Adrenal gland (tissue), 12 donors: ENCODE results near the gene INHBE. TPM values are rescaled to one million over a fixed set of nuclear protein-coding genes. Genes with fewer than 3 reads are reported as not detected.
A peak's percentile ranks its signal among the peaks of the same experiment; 100 is the strongest.

ENCODE experiments used
- DNase-seq, 7 donors: peaks; one replicate each; pipeline ENCODE4 v3.0.0-alpha.2; 2019 to 2020
- H3K27ac ChIP-seq, 5 donors: fragments of 200-600 bp; sonication (generic) in 4 of 5; 1 replicate in 3 of 5; 2 replicates in 2 of 5; pipeline versions ENCODE4 v1.5.1 to v1.8.0; 2016 to 2020; ENCODE audit warnings: mild to moderate bottlenecking in 1 of 5
- H3K27me3 ChIP-seq: fragments of 200-600 bp; 2 replicates; pipeline ENCODE4 v1.8.0; 2021
- H3K36me3 ChIP-seq, 2 donors: fragments of 200-600 bp; replicated peaks in 1 of 2; 1 replicate in 1 of 2; 2 replicates in 1 of 2; pipeline versions ENCODE4 v1.5.1 to v1.8.0; 2018 to 2022
- H3K4me1 ChIP-seq, 2 donors: fragments of 200-600 bp; replicated peaks in 1 of 2; 1 replicate in 1 of 2; 2 replicates in 1 of 2; pipeline versions ENCODE4 v1.5.1 to v1.8.0; 2018 to 2021
- H3K4me3 ChIP-seq, 4 donors: fragments of 200-600 bp; sonication (generic) in 3 of 4; one replicate each; pipeline ENCODE4 v1.5.1; 2016 to 2018
- H3K9me3 ChIP-seq, 3 donors: fragments of 200-600 bp; sonication (generic) in 1 of 3; replicated peaks in 1 of 3; 1 replicate in 2 of 3; 2 replicates in 1 of 3; pipeline versions ENCODE4 v1.5.1 to v1.8.0; 2016 to 2021
- POLR2A ChIP-seq, 2 donors: fragments of 450-650 bp; IDR thresholded peaks; one replicate each; pipeline ENCODE4 v1.6.1; 2017; ENCODE audit warnings: antibody characterized with exemption in 2 of 2, mild to moderate bottlenecking in 2 of 2, moderate library complexity in 1 of 2
- WGBS, 4 donors: extraction: QIAGEN DNeasy Blood & Tissue Kit in 2 of 4; methylation state at CpG; one replicate each; pipeline versions ENCODE4 v1.1.5 to v1.1.7; 2013 to 2017; 5-methylcytosine and 5-hydroxymethylcytosine counted together
- intact Hi-C, 2 donors: fragments of 100-400 bp; cut with DNase I; formaldehyde crosslinking; loops; one replicate each; pipeline versions ENCODE4 v1.14.1 to v1.15.0; 2022 to 2023
- polyA plus RNA-seq, 3 donors: library from polyadenylated mRNA; stranded (reverse); fragments of 200-250 nt in 2 of 3; fragments of 350-450 nt in 1 of 3; fragmentation: Illumina TruSeq in 1 of 3; extraction: RNeasy Lipid Tissue Mini Kit (QIAGEN cat#74804) in 1 of 3; gene quantifications; one replicate each; pipeline ENCODE4 v1.2.3, GENCODE V29; 2013 to 2014
- total RNA-seq, 9 donors: library from RNA; depleted of rRNA in 4 of 9; stranded (reverse); fragments of >200 nt in 4 of 9; fragments of 120-200 nt in 1 of 9; fragmentation: NEBNext Ultra II Directional in 1 of 9; extraction: Animal tissue kit (Norgen Biotek cat#: 25700) in 1 of 9; gene quantifications; one replicate each; pipeline versions ENCODE4 v1.1.0 to v1.2.4, GENCODE V29; 2013 to 2023
- TF ChIP-seq, protein P1 (sequence below), 6 experiments: fragments of 450-650 bp in 4 of 6; fragments of 200-600 bp in 2 of 6; sonication (generic) in 1 of 6; IDR thresholded peaks; 1 replicate in 5 of 6; 2 replicates in 1 of 6; pipeline versions ENCODE4 v1.5.1 to v1.8.0; 2016 to 2021; ENCODE audit warnings: antibody characterized with exemption in 6 of 6, mild to moderate bottlenecking in 2 of 6, moderate library complexity in 1 of 6
- donor health status: healthy with polysubstance abuse.
- donor health status: Bipolar disorder and iron deficiency.
- donor health status: DM: yes; HTN: yes; CAD: no.
- donor health status: DM: no; HTN: no; CAD: no.
- donor health status: DM: no; HTN: no; CAD: no.
- donor health status: DM: yes; HTN: yes; CAD: no.

INHBE gene
- total and polyA plus RNA-seq, 12 donors = 0.11 TPM; not detected in 11

DNA sequence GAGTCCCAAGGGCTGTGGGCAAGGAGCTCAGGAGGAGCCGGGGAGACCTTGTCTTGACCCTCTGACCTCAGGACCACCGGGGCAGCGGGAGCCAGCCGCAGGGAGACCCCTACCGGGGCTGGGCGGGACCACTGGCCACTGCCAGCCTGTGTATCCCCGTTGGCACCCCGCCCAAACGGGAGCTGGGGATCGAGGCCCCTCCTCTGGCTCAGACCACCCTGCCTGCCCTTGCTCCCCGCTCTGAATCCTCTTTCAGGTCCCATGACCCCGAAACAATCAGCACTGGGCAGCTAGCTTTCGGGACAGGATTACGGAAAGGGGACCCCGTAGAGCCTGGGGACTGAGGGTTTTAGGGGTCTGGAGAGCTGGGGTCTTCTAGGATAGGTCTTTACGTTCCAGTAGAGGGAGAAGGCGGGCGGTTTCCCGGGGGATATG lies 5.8 kb downstream of the INHBE start:
- intact Hi-C loops = no loop called here
- Histone ChIP-seq H3K27ac (peak overlapping the region in 1 of 5 donors; percentile 84), H3K36me3 (no peaks in the 10 kb centered on the region), H3K4me3 (peak overlapping the region in 2 of 4 donors; percentile 21 to 90), H3K9me3 (no peaks in the 10 kb centered on the region), H3K27me3 (no peaks in the 10 kb centered on the region), H3K4me1 (peaks cover 16 to 29% of the 10 kb centered on the region in 2 donors)
- WGBS, 4 donors = 1 to 3% (median 2%) methylated on average over 9 to 19 of the region's 19 CpGs
- TF ChIP-seq, protein P1, sequence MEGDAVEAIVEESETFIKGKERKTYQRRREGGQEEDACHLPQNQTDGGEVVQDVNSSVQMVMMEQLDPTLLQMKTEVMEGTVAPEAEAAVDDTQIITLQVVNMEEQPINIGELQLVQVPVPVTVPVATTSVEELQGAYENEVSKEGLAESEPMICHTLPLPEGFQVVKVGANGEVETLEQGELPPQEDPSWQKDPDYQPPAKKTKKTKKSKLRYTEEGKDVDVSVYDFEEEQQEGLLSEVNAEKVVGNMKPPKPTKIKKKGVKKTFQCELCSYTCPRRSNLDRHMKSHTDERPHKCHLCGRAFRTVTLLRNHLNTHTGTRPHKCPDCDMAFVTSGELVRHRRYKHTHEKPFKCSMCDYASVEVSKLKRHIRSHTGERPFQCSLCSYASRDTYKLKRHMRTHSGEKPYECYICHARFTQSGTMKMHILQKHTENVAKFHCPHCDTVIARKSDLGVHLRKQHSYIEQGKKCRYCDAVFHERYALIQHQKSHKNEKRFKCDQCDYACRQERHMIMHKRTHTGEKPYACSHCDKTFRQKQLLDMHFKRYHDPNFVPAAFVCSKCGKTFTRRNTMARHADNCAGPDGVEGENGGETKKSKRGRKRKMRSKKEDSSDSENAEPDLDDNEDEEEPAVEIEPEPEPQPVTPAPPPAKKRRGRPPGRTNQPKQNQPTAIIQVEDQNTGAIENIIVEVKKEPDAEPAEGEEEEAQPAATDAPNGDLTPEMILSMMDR (IDR thresholded peaks at IDR 0.05) = no peak
- TF ChIP-seq POLR2A (IDR thresholded peaks at IDR 0.05) = no peak
- DNase-seq = no peak

DNA sequence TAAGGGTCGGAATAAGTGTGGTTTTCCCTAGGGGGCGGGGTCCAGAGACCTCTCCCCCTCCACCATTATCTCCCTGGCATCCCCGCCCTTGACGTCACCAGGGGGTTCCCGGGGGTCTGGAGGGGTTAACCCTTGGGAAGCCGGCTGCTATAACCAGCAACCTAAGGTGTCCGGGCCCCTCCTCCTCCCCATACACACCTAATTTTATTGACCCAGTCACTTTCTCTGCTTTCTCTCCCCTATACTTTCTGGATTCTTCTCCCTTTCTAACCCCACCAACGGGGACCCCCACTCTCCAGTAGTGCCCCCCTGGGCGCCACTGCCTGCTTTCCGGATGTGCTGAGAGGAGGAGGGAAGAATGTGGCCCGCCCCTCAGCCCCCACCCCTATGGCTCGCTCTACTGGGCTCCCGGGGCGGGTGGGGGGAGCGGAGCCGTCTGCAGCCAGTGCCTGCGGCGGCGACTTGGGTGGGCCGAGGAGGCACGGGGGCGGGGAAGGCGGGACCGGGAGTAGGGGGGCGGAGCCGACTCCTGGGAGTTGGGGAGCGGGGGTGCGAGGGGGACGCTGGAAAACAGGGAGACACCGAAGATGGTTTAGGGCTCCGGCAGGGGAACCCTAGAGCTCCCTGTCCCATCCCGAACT lies 6.3 kb downstream of the INHBE start:
- 1% methylated on average over 22 to 32 of the region's 32 CpGs for WGBS, 4 donors
- intact Hi-C loops = no loop called here
- peaks cover 16 to 29% of the 10 kb centered on the region in 2 donors for H3K4me1 ChIP-seq
- H3K27me3 ChIP-seq = no peaks in the 10 kb centered on the region
- no peaks in the 10 kb centered on the region for H3K9me3 ChIP-seq
- peak in 4 of 7 donors; percentile 36 to 56 (median 52) for DNase-seq
- no peak for TF ChIP-seq POLR2A (IDR thresholded peaks at IDR 0.05)
- TF ChIP-seq, protein P1 (IDR thresholded peaks at IDR 0.05) = no peak
- peak overlapping the region in 2 of 5 donors; percentile 79 to 84 for H3K27ac ChIP-seq
- H3K4me3 ChIP-seq = peak overlapping the region in 2 of 4 donors; percentile 21 to 90
- no peaks in the 10 kb centered on the region for H3K36me3 ChIP-seq

DNA sequence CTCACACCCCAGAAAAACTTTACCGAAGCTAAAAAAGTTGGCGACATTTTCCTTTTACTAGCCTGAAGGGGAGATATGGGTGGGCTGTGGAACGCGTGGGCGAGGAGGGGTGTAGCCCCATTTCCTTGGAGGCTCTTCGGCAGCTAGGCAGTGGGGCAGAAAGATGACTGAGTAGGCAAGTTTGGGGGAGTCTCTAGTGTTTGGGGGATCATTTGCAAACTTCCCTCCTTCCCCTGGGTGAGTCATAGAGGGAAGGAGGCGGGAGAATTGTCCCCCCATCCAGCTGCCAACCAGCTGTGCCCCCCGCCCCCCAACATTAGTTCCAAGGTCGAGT lies 6.8 kb downstream of the INHBE start:
- no peaks in the 10 kb centered on the region for H3K27me3 ChIP-seq
- WGBS, 4 donors = 0 to 1% (median 0%) methylated on average over 6 to 9 of the region's 9 CpGs
- H3K4me3 ChIP-seq = peak overlapping the region in 3 of 4 donors; percentile 0 to 90 (median 21)
- H3K27ac ChIP-seq = peak overlapping the region in 2 of 5 donors; percentile 79 to 84
- no peak for TF ChIP-seq POLR2A (IDR thresholded peaks at IDR 0.05)
- TF ChIP-seq, protein P1 (IDR thresholded peaks at IDR 0.05) = no peak
- intact Hi-C loops = no loop called here
- H3K36me3 ChIP-seq = no peaks in the 10 kb centered on the region
- peaks cover 16 to 29% of the 10 kb centered on the region in 2 donors for H3K4me1 ChIP-seq
- H3K9me3 ChIP-seq = no peaks in the 10 kb centered on the region
- DNase-seq = no peak

DNA sequence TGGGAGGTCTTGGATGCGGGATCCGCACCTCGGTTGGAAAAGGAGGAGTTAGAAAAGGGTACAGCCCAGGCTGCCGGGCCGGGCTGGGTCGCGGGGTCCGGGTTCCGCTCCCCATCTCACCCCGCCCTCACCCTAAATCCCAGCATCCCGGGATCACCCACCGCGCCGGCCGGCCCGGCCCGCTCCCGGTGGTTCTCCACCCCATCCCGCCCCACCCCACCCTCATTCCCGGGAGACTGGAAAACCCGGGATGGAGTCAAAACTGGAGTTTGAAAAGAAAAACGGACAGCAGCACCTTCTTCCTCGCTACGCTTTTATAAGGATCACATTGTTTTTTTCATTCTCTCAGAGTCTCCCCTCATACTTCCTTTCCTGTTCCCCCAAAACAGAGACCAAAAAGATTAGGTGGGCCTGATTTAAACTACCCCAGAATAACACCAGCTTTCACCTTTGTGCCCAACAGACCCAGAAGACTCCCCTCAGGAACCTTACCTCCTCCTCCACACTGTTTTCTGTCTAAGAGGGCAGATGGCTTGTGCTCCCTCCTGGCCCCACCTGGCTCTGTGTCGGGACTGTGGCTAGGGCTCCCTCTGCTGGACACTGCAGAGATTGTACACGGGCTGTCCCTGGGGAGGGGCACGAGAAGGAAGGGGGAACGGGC lies 7.3 kb downstream of the INHBE start:
- Histone ChIP-seq H3K27me3 (no peaks in the 10 kb centered on the region), H3K4me1 (peaks cover 16 to 29% of the 10 kb centered on the region in 2 donors), H3K27ac (peak overlapping the region in 3 of 5 donors; percentile 40 to 84 (median 79)), H3K9me3 (no peaks in the 10 kb centered on the region), H3K36me3 (no peaks in the 10 kb centered on the region), H3K4me3 (peak overlapping the region in 2 of 4 donors; percentile 21 to 90)
- intact Hi-C loops = no loop called here
- WGBS, 4 donors = 0 to 1% (median 1%) methylated on average over 20 to 28 of the region's 28 CpGs
- TF ChIP-seq, protein P1 (IDR thresholded peaks at IDR 0.05) = peak; percentile 82 to 96 (median 91)
- TF ChIP-seq POLR2A (IDR thresholded peaks at IDR 0.05) = peak; percentile 35 to 40
- DNase-seq = peak; percentile 83 to 93 (median 87)
